Liver (tissue), 10 donors: ENCODE data around the gene DNA2. TPM values are rescaled to one million over a fixed set of nuclear protein-coding genes. Genes with fewer than 3 reads are reported as not detected.

Experiments
- DNase-seq: peaks from one replicate; pipeline ENCODE4 v3.0.0-alpha.2; 2017; ENCODE audit warnings: low spot score
- H3K27ac ChIP-seq, 2 donors: one replicate each; pipeline ENCODE4 v1.7.0; 2013; ENCODE audit warnings: inconsistent platforms in 2 of 2, low read length in 2 of 2, control low read depth in 1 of 2, low read depth in 1 of 2, mild to moderate bottlenecking in 1 of 2
- H3K27me3 ChIP-seq, 4 donors: one replicate each; pipeline versions ENCODE4 v1.6.1 to v1.7.0; 2013; ENCODE audit warnings: low read length in 3 of 4, inconsistent platforms in 1 of 4, mild to moderate bottlenecking in 1 of 4, moderate library complexity in 1 of 4; ENCODE audit not compliant: control insufficient read depth in 4 of 4, insufficient read depth in 4 of 4
- H3K36me3 ChIP-seq, 4 donors: one replicate each; pipeline versions ENCODE4 v1.6.1 to v1.7.0; 2013; ENCODE audit warnings: low read length in 3 of 4, mild to moderate bottlenecking in 3 of 4, low read depth in 1 of 4, moderate library complexity in 1 of 4; ENCODE audit not compliant: control insufficient read depth in 4 of 4, insufficient read depth in 3 of 4
- H3K4me1 ChIP-seq, 4 donors: one replicate each; pipeline versions ENCODE4 v1.6.1 to v1.7.0; 2013; ENCODE audit warnings: low read length in 3 of 4, mild to moderate bottlenecking in 3 of 4, moderate library complexity in 1 of 4; ENCODE audit not compliant: control insufficient read depth in 4 of 4, insufficient read depth in 4 of 4
- H3K4me3 ChIP-seq, 3 donors: one replicate each; pipeline versions ENCODE4 v1.6.1 to v1.7.0; 2013; ENCODE audit warnings: low read length in 3 of 3, control low read depth in 1 of 3, low read depth in 1 of 3, mild to moderate bottlenecking in 1 of 3
- H3K9ac ChIP-seq, 2 donors: one replicate each; pipeline ENCODE4 v1.7.0; 2013; ENCODE audit warnings: low read length in 2 of 2, mild to moderate bottlenecking in 2 of 2, moderate library complexity in 2 of 2, control low read depth in 1 of 2, low read depth in 1 of 2
- H3K9me3 ChIP-seq, 4 donors: one replicate each; pipeline versions ENCODE4 v1.6.1 to v1.7.0; 2013; ENCODE audit warnings: low read length in 3 of 4; ENCODE audit not compliant: control insufficient read depth in 4 of 4
- FOXA2 ChIP-seq: IDR thresholded peaks from 2 replicates; pipeline ENCODE4 v1.6.1; 2016; ENCODE audit warnings: antibody characterized with exemption
- HNF4A ChIP-seq, 2 donors: conservative IDR thresholded peaks; 2 replicates each; pipeline ENCODE4 v1.6.1; 2016; ENCODE audit warnings: antibody characterized with exemption in 2 of 2, mild to moderate bottlenecking in 2 of 2
- HNF4G ChIP-seq: IDR thresholded peaks from 2 replicates; pipeline ENCODE4 v1.6.1; 2016; ENCODE audit warnings: antibody characterized with exemption
- NR2F2 ChIP-seq: IDR thresholded peaks from 2 replicates; pipeline ENCODE4 v1.6.1; 2016; ENCODE audit warnings: antibody characterized with exemption
- RXRA ChIP-seq, 2 donors: IDR thresholded peaks; 2 replicates each; pipeline ENCODE4 v1.6.1; 2017 to 2018; ENCODE audit warnings: antibody characterized with exemption in 2 of 2, mild to moderate bottlenecking in 1 of 2
- SP1 ChIP-seq: IDR thresholded peaks from 2 replicates; pipeline ENCODE4 v1.6.1; 2018; ENCODE audit warnings: antibody characterized with exemption, mild to moderate bottlenecking
- TAF1 ChIP-seq: conservative IDR thresholded peaks from 2 replicates; pipeline ENCODE4 v1.6.1; 2016; ENCODE audit warnings: antibody characterized with exemption, mild to moderate bottlenecking
- WGBS: extraction: QIAGEN DNeasy Blood & Tissue Kit; methylation state at CpG from one replicate; pipeline ENCODE4 v1.1.7; 2013; 5-methylcytosine and 5-hydroxymethylcytosine counted together
- polyA plus RNA-seq, 2 donors: library from polyadenylated mRNA; stranded (reverse) in 1 of 2; unstranded in 1 of 2; fragments of 200-250 nt in 1 of 2; fragments of >200 nt in 1 of 2; fragmentation: Nextera tagmentation in 1 of 2; extraction: Ambion mirVana in 1 of 2; gene quantifications; one replicate each; pipeline versions ENCODE4 v1.2.1 to v1.2.3, GENCODE V29; 2013 to 2015
- small RNA-seq: library from RNA; depleted of rRNA; stranded (forward); fragments of <200 nt; gene quantifications from one replicate; pipeline ENCODE3, GENCODE V24; 2014
- total RNA-seq, 2 donors: library from RNA; depleted of rRNA; stranded (reverse); fragments of >200 nt; gene quantifications; one replicate each; pipeline ENCODE4 v1.2.3, GENCODE V29; 2014
- TF ChIP-seq, protein P1 (sequence below): IDR thresholded peaks from 2 replicates; pipeline ENCODE4 v1.6.1; 2016; ENCODE audit warnings: antibody characterized with exemption
- TF ChIP-seq, protein P2 (sequence below): fragments of 150-350 bp; IDR thresholded peaks from 2 replicates; pipeline ENCODE4 v1.5.1; 2017; ENCODE audit warnings: improper control_type of control experiment, low read depth, low read length; ENCODE audit not compliant: missing input control
- donor health status: healthy.
- donor health status: healthy.
- donor health status: healthy.
- donor health status: healthy.
- donor health status: healthy.

The DNA2 gene
- total and polyA plus RNA-seq, 4 donors = 0.50 to 17.5 (median 4.3) TPM

DNA sequence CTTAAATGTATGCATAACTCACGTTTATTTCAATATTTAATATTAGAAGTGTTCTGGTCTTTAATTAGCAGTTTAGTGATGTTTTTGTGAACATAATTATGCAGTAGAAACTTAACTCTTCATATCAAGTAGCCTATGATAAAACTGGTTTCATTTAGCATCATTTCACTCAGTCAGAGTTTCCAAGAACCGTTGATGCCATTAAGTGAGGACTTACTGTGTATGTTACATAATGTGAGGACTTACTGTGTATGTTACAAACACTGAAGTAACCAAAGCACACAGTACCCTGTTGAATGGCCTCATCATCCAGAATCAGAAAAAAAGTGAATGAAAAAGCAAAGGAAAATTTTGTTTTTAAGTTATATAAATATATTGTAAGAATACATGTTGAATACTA lies 106.2 kb downstream of the DNA2 start:
- no peak overlapping the region for H3K27ac ChIP-seq
- H3K4me3 ChIP-seq = no peak overlapping the region
- H3K9ac ChIP-seq = no peak overlapping the region
- 67% methylated on average over 2 of the region's 2 CpGs for WGBS
- TF ChIP-seq, protein P1, sequence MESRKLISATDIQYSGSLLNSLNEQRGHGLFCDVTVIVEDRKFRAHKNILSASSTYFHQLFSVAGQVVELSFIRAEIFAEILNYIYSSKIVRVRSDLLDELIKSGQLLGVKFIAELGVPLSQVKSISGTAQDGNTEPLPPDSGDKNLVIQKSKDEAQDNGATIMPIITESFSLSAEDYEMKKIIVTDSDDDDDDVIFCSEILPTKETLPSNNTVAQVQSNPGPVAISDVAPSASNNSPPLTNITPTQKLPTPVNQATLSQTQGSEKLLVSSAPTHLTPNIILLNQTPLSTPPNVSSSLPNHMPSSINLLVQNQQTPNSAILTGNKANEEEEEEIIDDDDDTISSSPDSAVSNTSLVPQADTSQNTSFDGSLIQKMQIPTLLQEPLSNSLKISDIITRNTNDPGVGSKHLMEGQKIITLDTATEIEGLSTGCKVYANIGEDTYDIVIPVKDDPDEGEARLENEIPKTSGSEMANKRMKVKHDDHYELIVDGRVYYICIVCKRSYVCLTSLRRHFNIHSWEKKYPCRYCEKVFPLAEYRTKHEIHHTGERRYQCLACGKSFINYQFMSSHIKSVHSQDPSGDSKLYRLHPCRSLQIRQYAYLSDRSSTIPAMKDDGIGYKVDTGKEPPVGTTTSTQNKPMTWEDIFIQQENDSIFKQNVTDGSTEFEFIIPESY = no peak
- no peak for TF ChIP-seq NR2F2
- H3K4me1 ChIP-seq = peaks cover 0 to 9% (median 2%) of the 10 kb centered on the region in 4 donors
- peaks cover 4 to 16% (median 6%) of the 10 kb centered on the region in 4 donors for H3K36me3 ChIP-seq
- no peaks in the 10 kb centered on the region for H3K9me3 ChIP-seq
- no peaks in the 10 kb centered on the region for H3K27me3 ChIP-seq
- no peak for DNase-seq

DNA sequence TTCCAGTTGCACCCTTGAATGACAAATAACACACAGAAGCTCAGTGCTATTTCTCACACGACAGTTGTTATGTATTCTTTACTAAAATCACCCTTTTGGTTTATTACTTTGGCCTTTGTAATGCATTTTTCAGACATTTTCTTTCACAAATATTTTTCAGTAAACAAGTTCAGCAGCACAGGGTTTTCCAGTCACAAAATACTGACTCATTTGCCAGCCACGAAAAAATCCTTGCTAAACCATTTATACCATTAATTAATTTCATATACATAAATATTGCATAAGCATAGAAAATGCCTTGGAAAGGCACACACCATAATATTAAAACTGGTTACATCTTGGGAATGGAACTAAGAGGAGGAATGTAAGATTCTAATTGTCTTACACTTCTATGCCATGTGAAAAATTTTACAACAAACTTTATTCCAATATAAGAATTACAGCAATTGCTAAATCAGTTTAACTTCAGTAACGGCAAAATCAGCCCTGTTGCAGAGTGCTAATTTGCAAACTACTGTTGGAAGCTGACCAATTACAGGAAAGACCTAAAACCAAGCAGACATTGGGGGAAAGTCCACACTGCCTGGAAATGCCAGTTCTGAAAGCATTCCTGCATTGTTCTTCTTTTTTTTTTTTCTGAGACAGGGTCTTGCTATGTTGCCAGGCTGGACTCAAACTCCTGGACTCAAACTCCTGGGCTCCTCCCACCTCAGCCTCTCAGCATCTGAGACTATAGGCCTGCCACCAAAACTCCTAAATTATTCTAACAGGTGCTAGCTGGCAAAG lies 107.5 kb downstream of the DNA2 start:
- no peak overlapping the region for H3K9ac ChIP-seq
- no peak for DNase-seq
- no peak overlapping the region for H3K27ac ChIP-seq
- H3K27me3 ChIP-seq = no peaks in the 10 kb centered on the region
- 66% methylated on average over 3 of the region's 3 CpGs for WGBS
- peaks cover 4 to 16% (median 6%) of the 10 kb centered on the region in 4 donors for H3K36me3 ChIP-seq
- TF ChIP-seq HNF4G (no peak), HNF4A (conservative IDR thresholded peaks at IDR 0.05) (peak; percentile 25 to 32), RXRA (IDR thresholded peaks at IDR 0.05) (no peak), SP1 (no peak), FOXA2 (no peak), TAF1 (no peak)
- TF ChIP-seq, protein P2, sequence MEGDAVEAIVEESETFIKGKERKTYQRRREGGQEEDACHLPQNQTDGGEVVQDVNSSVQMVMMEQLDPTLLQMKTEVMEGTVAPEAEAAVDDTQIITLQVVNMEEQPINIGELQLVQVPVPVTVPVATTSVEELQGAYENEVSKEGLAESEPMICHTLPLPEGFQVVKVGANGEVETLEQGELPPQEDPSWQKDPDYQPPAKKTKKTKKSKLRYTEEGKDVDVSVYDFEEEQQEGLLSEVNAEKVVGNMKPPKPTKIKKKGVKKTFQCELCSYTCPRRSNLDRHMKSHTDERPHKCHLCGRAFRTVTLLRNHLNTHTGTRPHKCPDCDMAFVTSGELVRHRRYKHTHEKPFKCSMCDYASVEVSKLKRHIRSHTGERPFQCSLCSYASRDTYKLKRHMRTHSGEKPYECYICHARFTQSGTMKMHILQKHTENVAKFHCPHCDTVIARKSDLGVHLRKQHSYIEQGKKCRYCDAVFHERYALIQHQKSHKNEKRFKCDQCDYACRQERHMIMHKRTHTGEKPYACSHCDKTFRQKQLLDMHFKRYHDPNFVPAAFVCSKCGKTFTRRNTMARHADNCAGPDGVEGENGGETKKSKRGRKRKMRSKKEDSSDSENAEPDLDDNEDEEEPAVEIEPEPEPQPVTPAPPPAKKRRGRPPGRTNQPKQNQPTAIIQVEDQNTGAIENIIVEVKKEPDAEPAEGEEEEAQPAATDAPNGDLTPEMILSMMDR = no peak
- TF ChIP-seq, protein P1 = no peak
- no peaks in the 10 kb centered on the region for H3K9me3 ChIP-seq
- no peak overlapping the region for H3K4me3 ChIP-seq
- H3K4me1 ChIP-seq = peaks cover 0 to 9% (median 2%) of the 10 kb centered on the region in 4 donors

Small RNA genes lying within 50 kb of the gene (small RNA-seq; reads per million reads assigned to genes)
- gene RF00019 = not detected
- not detected for gene RNA5SP319

Other genes starting within 250 kb of the DNA2 start
- gene ATOH7, start 239.9 kb downstream of the DNA2 start, total RNA-seq = under 1 TPM in 1 of 2 donors, not detected in 1; 0.33 TPM
- under 1 TPM in 1 of 2 donors, not detected in 1; 0.14 TPM for gene ATOH7, start 239.9 kb downstream of the DNA2 start, polyA plus RNA-seq
- 10 to 100 TPM; 24.5 to 32.7 TPM for gene HNRNPH3, start 139.9 kb downstream of the DNA2 start, total RNA-seq
- gene HNRNPH3, start 139.9 kb downstream of the DNA2 start, polyA plus RNA-seq = 10 to 100 TPM; 18.2 to 38.4 TPM
- gene PBLD, start 139.0 kb downstream of the DNA2 start, total RNA-seq = 100 to 1,000 TPM; 106 to 175 TPM
- gene PBLD, start 139.0 kb downstream of the DNA2 start, polyA plus RNA-seq = 100 to 1,000 TPM in 1 of 2 donors, 10 to 100 TPM in 1; 63.3 to 101 TPM
- 10 to 100 TPM in 1 of 2 donors, 1 to 10 TPM in 1; 8.8 to 11.2 TPM for gene RUFY2, start 64.7 kb downstream of the DNA2 start, total RNA-seq
- 1 to 10 TPM; 1.6 to 6.6 TPM for gene RUFY2, start 64.7 kb downstream of the DNA2 start, polyA plus RNA-seq
- gene SLC25A16, start 55.5 kb upstream of the DNA2 start, total RNA-seq = 10 to 100 TPM in 1 of 2 donors, 1 to 10 TPM in 1; 8.4 to 34.7 TPM
- 10 to 100 TPM; 10.9 to 14.3 TPM for gene SLC25A16, start 55.5 kb upstream of the DNA2 start, polyA plus RNA-seq
- 1 to 10 TPM; 1.2 to 2.1 TPM for gene TET1, start 88.4 kb upstream of the DNA2 start, total RNA-seq
- gene TET1, start 88.4 kb upstream of the DNA2 start, polyA plus RNA-seq = under 1 TPM; 0.06 to 0.33 TPM
- gene CCAR1, start 249.3 kb upstream of the DNA2 start, total RNA-seq = 10 to 100 TPM; 19.2 to 27.5 TPM
- 10 to 100 TPM; 10.5 to 20.3 TPM for gene CCAR1, start 249.3 kb upstream of the DNA2 start, polyA plus RNA-seq